ENCODE measurements around the gene CNST. TPM values are rescaled to one million over a fixed set of nuclear protein-coding genes. Genes with fewer than 3 reads are reported as not detected.

CNST gene
- total and polyA plus RNA-seq, 2 of the 13 experiments (the other 11 are each of a cell fraction or from before 2014, with no cell fraction given), result 6.3 to 12.4 TPM

DNA sequence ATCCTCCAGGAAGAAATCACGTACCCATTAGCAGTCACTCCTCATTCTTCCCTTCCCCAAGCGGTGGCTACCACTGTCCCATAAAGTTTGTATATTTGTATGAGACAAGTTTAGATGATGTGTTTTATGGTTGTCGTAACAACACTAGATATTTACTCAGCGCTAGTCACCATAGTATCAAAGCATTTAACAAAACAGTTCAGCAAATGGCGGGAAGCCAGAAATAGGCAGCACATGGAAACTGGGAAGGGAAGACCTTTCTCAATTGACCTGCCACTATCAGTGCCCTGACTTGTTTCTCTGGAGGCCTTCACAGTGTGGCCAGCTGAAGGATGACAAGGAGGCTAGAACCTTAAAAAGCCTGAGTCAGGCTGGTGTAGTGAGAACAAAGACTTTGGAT is 31.1 kb downstream of the CNST start:
- ChIA-PET POLR2A (no interaction called here), CTCF (ENCODE audit: low intra/inter-chr PET ratio, low total read pairs) (no interaction called here)
- no peak for FAIRE-seq
- in situ Hi-C loops (cut with HindIII; ENCODE audit: extremely low pct_ligation_motif_present, low pct_unique_long_range_greater_than_20kb), result no loop called here
- H3K9ac ChIP-seq (ENCODE audit: insufficient read depth, low read depth, low read length), result no peak overlapping the region
- H3K4me2 ChIP-seq (ENCODE audit: low read depth, low read length), result no peak overlapping the region
- H3K36me3 ChIP-seq (replicated peaks in 1 of 2; ENCODE audit: control insufficient read depth in 1 of 2, insufficient read depth in 2 of 2, low read length in 2 of 2), result peaks cover 5 to 19% of the 10 kb centered on the region in 2 experiments; a peak in 4 of 5 replicates
- H3K4me3 ChIP-seq (replicated peaks in 1 of 3; ENCODE audit: insufficient read depth in 1 of 3, low read depth in 2 of 3, low read length in 3 of 3), result no peak overlapping the region
- H2AFZ ChIP-seq (ENCODE audit: low read length), result no peak overlapping the region
- intact Hi-C loops (cut with micrococcal nuclease; ENCODE audit: unreplicated experiment), result no loop called here
- no peak for TF ChIP-seq MEF2D (CRISPR knock-in tag; IDR thresholded peaks at IDR 0.05)
- TF ChIP-seq, protein P1, sequence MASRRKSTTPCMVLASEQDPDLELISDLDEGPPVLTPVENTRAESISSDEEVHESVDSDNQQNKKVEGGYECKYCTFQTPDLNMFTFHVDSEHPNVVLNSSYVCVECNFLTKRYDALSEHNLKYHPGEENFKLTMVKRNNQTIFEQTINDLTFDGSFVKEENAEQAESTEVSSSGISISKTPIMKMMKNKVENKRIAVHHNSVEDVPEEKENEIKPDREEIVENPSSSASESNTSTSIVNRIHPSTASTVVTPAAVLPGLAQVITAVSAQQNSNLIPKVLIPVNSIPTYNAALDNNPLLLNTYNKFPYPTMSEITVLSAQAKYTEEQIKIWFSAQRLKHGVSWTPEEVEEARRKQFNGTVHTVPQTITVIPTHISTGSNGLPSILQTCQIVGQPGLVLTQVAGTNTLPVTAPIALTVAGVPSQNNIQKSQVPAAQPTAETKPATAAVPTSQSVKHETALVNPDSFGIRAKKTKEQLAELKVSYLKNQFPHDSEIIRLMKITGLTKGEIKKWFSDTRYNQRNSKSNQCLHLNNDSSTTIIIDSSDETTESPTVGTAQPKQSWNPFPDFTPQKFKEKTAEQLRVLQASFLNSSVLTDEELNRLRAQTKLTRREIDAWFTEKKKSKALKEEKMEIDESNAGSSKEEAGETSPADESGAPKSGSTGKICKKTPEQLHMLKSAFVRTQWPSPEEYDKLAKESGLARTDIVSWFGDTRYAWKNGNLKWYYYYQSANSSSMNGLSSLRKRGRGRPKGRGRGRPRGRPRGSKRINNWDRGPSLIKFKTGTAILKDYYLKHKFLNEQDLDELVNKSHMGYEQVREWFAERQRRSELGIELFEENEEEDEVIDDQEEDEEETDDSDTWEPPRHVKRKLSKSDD (CRISPR knock-in tag; IDR thresholded peaks at IDR 0.05; ENCODE audit: low read depth), result no peak
- no peak for TF ChIP-seq SIN3A (IDR thresholded peaks at IDR 0.05; ENCODE audit: borderline replicate concordance, low read depth, low read length)
- TF ChIP-seq KLF13 (CRISPR knock-in tag; IDR thresholded peaks at IDR 0.05), result no peak
- TF ChIP-seq ETV5 (CRISPR knock-in tag; IDR thresholded peaks at IDR 0.05; ENCODE audit: borderline replicate concordance), result no peak
- TF ChIP-seq NR2F6 (IDR thresholded peaks at IDR 0.05), result no peak
- no peak for TF ChIP-seq NR2F6 (CRISPR knock-in tag; IDR thresholded peaks at IDR 0.05)
- TF ChIP-seq ZNF720 (CRISPR knock-in tag; IDR thresholded peaks at IDR 0.05), result no peak
- no peak for TF ChIP-seq HDAC6 (IDR thresholded peaks at IDR 0.05; ENCODE audit: low read depth, low read length)
- TF ChIP-seq RFX1 (IDR thresholded peaks at IDR 0.05), result peak; percentile 69
- TF ChIP-seq, protein P2, sequence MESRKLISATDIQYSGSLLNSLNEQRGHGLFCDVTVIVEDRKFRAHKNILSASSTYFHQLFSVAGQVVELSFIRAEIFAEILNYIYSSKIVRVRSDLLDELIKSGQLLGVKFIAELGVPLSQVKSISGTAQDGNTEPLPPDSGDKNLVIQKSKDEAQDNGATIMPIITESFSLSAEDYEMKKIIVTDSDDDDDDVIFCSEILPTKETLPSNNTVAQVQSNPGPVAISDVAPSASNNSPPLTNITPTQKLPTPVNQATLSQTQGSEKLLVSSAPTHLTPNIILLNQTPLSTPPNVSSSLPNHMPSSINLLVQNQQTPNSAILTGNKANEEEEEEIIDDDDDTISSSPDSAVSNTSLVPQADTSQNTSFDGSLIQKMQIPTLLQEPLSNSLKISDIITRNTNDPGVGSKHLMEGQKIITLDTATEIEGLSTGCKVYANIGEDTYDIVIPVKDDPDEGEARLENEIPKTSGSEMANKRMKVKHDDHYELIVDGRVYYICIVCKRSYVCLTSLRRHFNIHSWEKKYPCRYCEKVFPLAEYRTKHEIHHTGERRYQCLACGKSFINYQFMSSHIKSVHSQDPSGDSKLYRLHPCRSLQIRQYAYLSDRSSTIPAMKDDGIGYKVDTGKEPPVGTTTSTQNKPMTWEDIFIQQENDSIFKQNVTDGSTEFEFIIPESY (CRISPR knock-in tag; IDR thresholded peaks at IDR 0.05), result peak; percentile 76; the same call in 1 of the 2 replicates
- no peak for TF ChIP-seq KDM2A (CRISPR knock-in tag; IDR thresholded peaks at IDR 0.05; ENCODE audit: borderline replicate concordance, low read depth)
- TF ChIP-seq SIX1 (CRISPR knock-in tag; IDR thresholded peaks at IDR 0.05; ENCODE audit: borderline replicate concordance), result no peak
- no peaks in the 10 kb centered on the region for H3K79me2 ChIP-seq (ENCODE audit: insufficient read depth, low read length)
- H3K27ac ChIP-seq (ENCODE audit: extremely low read length, insufficient read depth, low read length), result no peak overlapping the region
- H4K20me1 ChIP-seq (ENCODE audit: insufficient read depth, low read length), result no peaks in the 10 kb centered on the region
- DNase-seq (ENCODE audit: low spot score), result peak; percentile 18
- H3K27me3 ChIP-seq (ENCODE audit: control insufficient read depth in 1 of 2, insufficient read depth in 2 of 2, low read length in 2 of 2), result no peaks in the 10 kb centered on the region
- H3K9me3 ChIP-seq (ENCODE audit: low read length), result no peaks in the 10 kb centered on the region
- no TSS peak for BruUV-seq (replicated peaks)
- ATAC-seq, result no peak
- H3K4me1 ChIP-seq (ENCODE audit: insufficient read depth, low read length), result no peaks in the 10 kb centered on the region
- WGBS (ENCODE audit: low lambda C conversion rate), result 96% methylated on average over 5 of the region's 5 CpGs

Measured in HepG2 (cell line).